ENCODE measurements around the gene MYLK. TPM values are rescaled to one million over a fixed set of nuclear protein-coding genes. Genes with fewer than 3 reads are reported as not detected.
A peak's percentile ranks its signal among the peaks of the same experiment; 100 is the strongest.

Gene MYLK
- polyA plus RNA-seq, 3 donors = 148 to 187 (median 154) TPM

GRCh38 chr3:123778525-123778924 lies 105.6 kb downstream of the MYLK start:
- no peak for DNase-seq (ENCODE audit: low read depth in 3 of 3, low spot score in 2 of 3)

GRCh38 chr3:123776071-123776782 lies 107.9 kb downstream of the MYLK start:
- DNase-seq (ENCODE audit: low read depth in 3 of 3, low spot score in 2 of 3) = no peak

GRCh38 chr3:123774474-123774873 lies 109.7 kb downstream of the MYLK start:
- no peak for DNase-seq (ENCODE audit: low read depth in 3 of 3, low spot score in 2 of 3)

GRCh38 chr3:123773681-123774431 lies 110.3 kb downstream of the MYLK start:
- no peak for DNase-seq (ENCODE audit: low read depth in 3 of 3, low spot score in 2 of 3)

GRCh38 chr3:123769356-123769743 lies 114.8 kb downstream of the MYLK start:
- no peak for DNase-seq (ENCODE audit: low read depth in 3 of 3, low spot score in 2 of 3)

- DNase-seq (ENCODE audit: low read depth in 3 of 3, low spot score in 2 of 3) = no peak
These were observed 115.4 kb downstream of the MYLK start for GRCh38 chr3:123768480-123769355.

GRCh38 chr3:123767564-123768292 lies 116.4 kb downstream of the MYLK start:
- no peak for DNase-seq (ENCODE audit: low read depth in 3 of 3, low spot score in 2 of 3)

GRCh38 chr3:123767009-123767372 lies 117.1 kb downstream of the MYLK start:
- DNase-seq (ENCODE audit: low read depth in 3 of 3, low spot score in 2 of 3) = no peak

GRCh38 chr3:123766193-123767008 lies 117.7 kb downstream of the MYLK start:
- no peak for DNase-seq (ENCODE audit: low read depth in 3 of 3, low spot score in 2 of 3)

- DNase-seq (ENCODE audit: low read depth in 3 of 3, low spot score in 2 of 3) = no peak
These were observed 118.5 kb downstream of the MYLK start for GRCh38 chr3:123765475-123766128.

GRCh38 chr3:123764647-123765046 lies 119.5 kb downstream of the MYLK start:
- DNase-seq (ENCODE audit: low read depth in 3 of 3, low spot score in 2 of 3) = no peak

GRCh38 chr3:123762805-123763204 lies 121.3 kb downstream of the MYLK start:
- DNase-seq (ENCODE audit: low read depth in 3 of 3, low spot score in 2 of 3) = no peak

GRCh38 chr3:123760817-123761216 lies 123.3 kb downstream of the MYLK start:
- DNase-seq (ENCODE audit: low read depth in 3 of 3, low spot score in 2 of 3) = no peak

GRCh38 chr3:123759871-123760270 lies 124.3 kb downstream of the MYLK start:
- no peak for DNase-seq (ENCODE audit: low read depth in 3 of 3, low spot score in 2 of 3)

- no peak for DNase-seq (ENCODE audit: low read depth in 3 of 3, low spot score in 2 of 3)
These were observed 124.8 kb downstream of the MYLK start for GRCh38 chr3:123759311-123759710.

GRCh38 chr3:123758081-123758564 lies 126.0 kb downstream of the MYLK start:
- no peak for DNase-seq (ENCODE audit: low read depth in 3 of 3, low spot score in 2 of 3)

- DNase-seq (ENCODE audit: low read depth in 3 of 3, low spot score in 2 of 3) = no peak
These were observed 126.7 kb downstream of the MYLK start for GRCh38 chr3:123757281-123757940.

- no peak for DNase-seq (ENCODE audit: low read depth in 3 of 3, low spot score in 2 of 3)
These were observed 128.6 kb downstream of the MYLK start for GRCh38 chr3:123755501-123755900.

- DNase-seq (ENCODE audit: low read depth in 3 of 3, low spot score in 2 of 3) = peak; percentile 48 to 71 (median 57)
These were observed 129.0 kb downstream of the MYLK start for GRCh38 chr3:123755085-123755484.

Measured in right renal cortex interstitium (tissue), 3 donors.